Thoracic aorta (tissue), 2 donors: ENCODE results near the gene GPX3. TPM values are rescaled to one million over a fixed set of nuclear protein-coding genes. Genes with fewer than 3 reads are reported as not detected.

ENCODE experiments used
- ATAC-seq: fragments of 150-250 bp; one replicate; pipeline ENCODE4 v1.8.0; 2017; ENCODE audit warnings: low read depth; ENCODE audit not compliant: insufficient number of reproducible peaks, low FRiP score
- DNase-seq: peaks from one replicate; pipeline ENCODE4 v3.0.0-alpha.2; 2020; ENCODE audit warnings: low spot score
- H3K27ac ChIP-seq, 2 donors: fragments of 200-600 bp; sonication (generic); 1 replicate in 1 of 2; 2 replicates in 1 of 2; pipeline ENCODE4 v1.5.1; 2016; ENCODE audit warnings: mild to moderate bottlenecking in 2 of 2, moderate library complexity in 2 of 2
- H3K27me3 ChIP-seq: fragments of 200-600 bp; sonication (generic); replicated peaks from 2 replicates; pipeline ENCODE4 v1.6.0; 2016; ENCODE audit warnings: mild to moderate bottlenecking; ENCODE audit not compliant: insufficient read depth
- H3K36me3 ChIP-seq: fragments of 200-600 bp; sonication (generic); one replicate; pipeline ENCODE4 v1.5.1; 2016
- H3K4me1 ChIP-seq, 2 donors: fragments of 200-600 bp; sonication (generic); 1 replicate in 1 of 2; 2 replicates in 1 of 2; pipeline versions ENCODE4 v1.5.1 to v1.6.0; 2016; ENCODE audit warnings: low read depth in 2 of 2, mild to moderate bottlenecking in 1 of 2; ENCODE audit not compliant: control insufficient read depth in 1 of 2
- H3K4me3 ChIP-seq: fragments of 200-600 bp; sonication (generic); 2 replicates; pipeline ENCODE4 v1.5.1; 2016; ENCODE audit warnings: mild to moderate bottlenecking
- H3K9me3 ChIP-seq: fragments of 200-600 bp; sonication (generic); 2 replicates; pipeline ENCODE4 v1.5.1; 2016
- total RNA-seq, 2 donors: library from RNA; depleted of rRNA; stranded (reverse); fragments of >200 nt; gene quantifications; one replicate each; pipeline versions ENCODE4 v1.1.0 to v1.2.3, GENCODE V29; 2016
- TF ChIP-seq, protein P1 (sequence below): fragments of 200-600 bp; sonication (generic); IDR thresholded peaks from one replicate; pipeline ENCODE4 v1.5.1; 2019; ENCODE audit warnings: antibody characterized with exemption

GPX3 gene
- total RNA-seq, 2 donors from 2014 or later, result 1,240 to 1,874 TPM

DNA sequence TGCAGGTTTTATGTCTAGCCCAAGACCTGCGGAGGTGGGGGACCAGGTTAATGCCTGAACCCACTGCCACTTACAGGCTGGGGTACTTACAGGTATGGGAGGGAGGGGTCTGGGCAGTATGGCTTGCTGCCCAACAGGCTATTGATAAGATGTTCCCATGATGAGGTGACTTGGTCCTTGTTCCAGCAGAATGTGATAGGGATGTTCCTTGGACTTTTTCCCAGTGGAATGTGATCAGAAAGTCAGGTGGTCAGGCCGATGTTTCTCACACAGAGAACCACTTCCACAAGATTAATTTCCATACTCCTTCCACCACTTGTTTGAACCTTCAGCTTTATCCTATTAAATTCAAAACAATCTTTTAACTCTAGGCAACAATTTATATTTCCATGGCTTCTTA, 27.0 kb upstream of the GPX3 start:
- Histone ChIP-seq H3K36me3 (no peaks in the 10 kb centered on the region), H3K9me3 (no peaks in the 10 kb centered on the region), H3K27ac (no peak overlapping the region), H3K27me3 (no peaks in the 10 kb centered on the region), H3K4me3 (no peak overlapping the region), H3K4me1 (no peaks in the 10 kb centered on the region)
- TF ChIP-seq, protein P1, sequence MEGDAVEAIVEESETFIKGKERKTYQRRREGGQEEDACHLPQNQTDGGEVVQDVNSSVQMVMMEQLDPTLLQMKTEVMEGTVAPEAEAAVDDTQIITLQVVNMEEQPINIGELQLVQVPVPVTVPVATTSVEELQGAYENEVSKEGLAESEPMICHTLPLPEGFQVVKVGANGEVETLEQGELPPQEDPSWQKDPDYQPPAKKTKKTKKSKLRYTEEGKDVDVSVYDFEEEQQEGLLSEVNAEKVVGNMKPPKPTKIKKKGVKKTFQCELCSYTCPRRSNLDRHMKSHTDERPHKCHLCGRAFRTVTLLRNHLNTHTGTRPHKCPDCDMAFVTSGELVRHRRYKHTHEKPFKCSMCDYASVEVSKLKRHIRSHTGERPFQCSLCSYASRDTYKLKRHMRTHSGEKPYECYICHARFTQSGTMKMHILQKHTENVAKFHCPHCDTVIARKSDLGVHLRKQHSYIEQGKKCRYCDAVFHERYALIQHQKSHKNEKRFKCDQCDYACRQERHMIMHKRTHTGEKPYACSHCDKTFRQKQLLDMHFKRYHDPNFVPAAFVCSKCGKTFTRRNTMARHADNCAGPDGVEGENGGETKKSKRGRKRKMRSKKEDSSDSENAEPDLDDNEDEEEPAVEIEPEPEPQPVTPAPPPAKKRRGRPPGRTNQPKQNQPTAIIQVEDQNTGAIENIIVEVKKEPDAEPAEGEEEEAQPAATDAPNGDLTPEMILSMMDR, result no peak
- DNase-seq, result no peak
- ATAC-seq, result no peak

DNA sequence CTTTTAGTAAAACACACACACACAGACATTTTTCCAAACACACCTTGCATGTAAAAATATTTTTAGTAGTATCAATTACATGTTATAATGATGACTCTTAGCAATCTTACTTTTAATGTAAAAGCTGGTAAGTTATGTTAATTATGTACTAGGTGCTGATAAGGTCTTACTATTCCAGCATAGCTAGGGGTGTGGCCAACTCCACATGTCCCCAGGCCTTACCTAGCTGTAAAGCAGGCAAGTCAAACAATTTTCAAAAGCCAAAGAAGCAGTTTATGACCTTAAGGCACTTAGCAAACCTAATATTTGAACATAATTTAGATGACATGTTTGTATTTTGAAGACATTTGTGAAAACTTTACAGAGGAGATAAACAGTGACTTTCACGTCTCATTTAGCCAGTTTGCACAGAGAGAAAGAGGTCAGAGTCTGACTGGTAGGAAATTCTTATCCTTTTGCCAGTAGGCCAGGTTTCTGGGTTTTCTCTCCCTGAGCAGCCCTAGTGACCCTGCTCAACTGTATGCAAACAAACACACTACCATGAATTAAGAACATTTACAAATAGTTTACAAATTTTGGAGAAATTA, 26.5 kb upstream of the GPX3 start:
- TF ChIP-seq, protein P1, result no peak
- H3K9me3 ChIP-seq, result no peaks in the 10 kb centered on the region
- no peaks in the 10 kb centered on the region for H3K4me1 ChIP-seq
- ATAC-seq, result no peak
- no peak for DNase-seq
- no peak overlapping the region for H3K27ac ChIP-seq
- H3K27me3 ChIP-seq, result no peaks in the 10 kb centered on the region
- no peak overlapping the region for H3K4me3 ChIP-seq
- H3K36me3 ChIP-seq, result no peaks in the 10 kb centered on the region

DNA sequence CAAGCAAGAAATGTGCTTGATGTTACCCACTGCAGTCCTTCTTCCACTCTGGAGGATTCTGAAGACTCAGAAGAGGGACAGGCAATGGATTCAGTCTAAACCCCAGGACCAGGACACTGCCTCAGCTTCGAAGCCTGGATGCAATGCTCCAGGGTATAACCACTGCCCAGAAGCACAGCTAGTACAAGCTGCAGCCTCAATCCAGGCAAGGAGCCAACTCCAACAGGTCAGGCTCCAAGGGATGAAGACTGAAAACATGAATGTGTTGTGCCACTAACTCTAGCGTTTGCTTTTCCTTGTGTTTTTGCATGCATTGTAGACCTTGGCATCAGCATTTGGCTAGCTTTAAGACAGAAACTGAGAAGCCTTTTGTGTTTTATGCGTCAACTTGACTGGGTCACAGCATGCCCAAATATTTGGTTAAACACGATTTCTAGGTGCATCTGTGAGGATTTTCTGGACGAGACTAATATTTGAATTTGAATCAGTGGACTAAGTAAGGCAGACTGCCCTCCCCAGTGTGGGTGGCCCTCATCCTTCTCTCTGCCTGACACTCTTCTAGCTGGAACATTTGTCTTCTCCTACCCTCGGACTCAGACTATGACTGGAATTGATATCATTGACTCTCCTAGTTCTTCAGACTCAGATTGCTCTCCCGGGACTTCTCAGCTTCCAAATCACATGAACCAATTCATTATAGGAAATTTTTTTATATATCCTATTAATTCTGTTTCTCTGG, 20.5 kb upstream of the GPX3 start:
- Histone ChIP-seq H3K27me3 (no peaks in the 10 kb centered on the region), H3K36me3 (no peaks in the 10 kb centered on the region), H3K9me3 (no peaks in the 10 kb centered on the region), H3K4me1 (peaks cover 0 to 24% of the 10 kb centered on the region in 2 donors), H3K27ac (peak overlapping the region in 1 of 2 donors; percentile 30), H3K4me3 (peak overlapping the region; percentile 17)
- TF ChIP-seq, protein P1, result no peak
- DNase-seq (no peak), ATAC-seq (peak; percentile 35)

DNA sequence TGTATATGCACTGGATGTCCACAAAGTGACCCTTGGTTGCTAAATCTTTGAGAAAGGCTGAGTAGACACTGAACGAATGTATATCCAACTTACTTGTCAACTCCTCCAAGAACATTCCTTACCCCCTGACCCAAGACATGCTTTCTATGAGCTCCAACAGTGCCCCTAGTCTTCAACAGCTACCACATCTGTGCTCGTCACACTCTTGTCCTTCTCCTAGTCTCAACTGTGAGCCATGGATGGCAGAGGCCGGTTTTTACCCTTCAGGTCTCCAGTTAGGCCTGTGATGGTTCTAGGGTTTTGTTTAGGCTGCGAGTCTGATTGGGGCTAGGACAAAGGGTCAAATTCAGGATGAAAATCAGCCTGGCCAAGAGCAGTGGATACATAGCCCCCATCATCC, 19.0 kb upstream of the GPX3 start:
- H3K9me3 ChIP-seq, result no peaks in the 10 kb centered on the region
- TF ChIP-seq, protein P1, result no peak
- H3K4me1 ChIP-seq, result peaks cover 7 to 39% of the 10 kb centered on the region in 2 donors
- no peak overlapping the region for H3K4me3 ChIP-seq
- ATAC-seq (no peak), DNase-seq (no peak)
- no peak overlapping the region for H3K27ac ChIP-seq
- H3K27me3 ChIP-seq, result no peaks in the 10 kb centered on the region
- no peaks in the 10 kb centered on the region for H3K36me3 ChIP-seq

DNA sequence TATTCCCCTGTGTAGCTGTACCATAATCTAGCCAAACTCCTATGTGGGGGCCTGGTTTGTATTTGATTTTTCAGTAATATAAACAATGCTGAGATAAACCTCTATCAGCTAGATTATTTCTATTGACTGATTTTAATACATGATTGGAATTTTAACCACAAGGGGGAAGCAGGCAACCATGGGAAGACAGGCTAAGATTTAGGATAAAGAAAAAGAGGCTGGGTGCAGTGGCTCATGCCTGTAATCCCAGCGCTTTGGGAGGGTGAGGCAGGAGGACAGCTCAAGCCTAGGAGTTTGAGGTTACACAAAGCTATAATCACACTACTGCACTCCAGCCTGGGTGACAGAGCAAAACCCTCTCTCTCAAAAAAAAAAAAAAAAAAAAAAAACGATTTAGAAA, 18.1 kb upstream of the GPX3 start:
- Histone ChIP-seq H3K4me1 (peaks cover 7 to 47% of the 10 kb centered on the region in 2 donors), H3K36me3 (no peaks in the 10 kb centered on the region), H3K27ac (no peak overlapping the region), H3K4me3 (no peak overlapping the region), H3K27me3 (no peaks in the 10 kb centered on the region), H3K9me3 (no peaks in the 10 kb centered on the region)
- ATAC-seq (no peak), DNase-seq (no peak)
- TF ChIP-seq, protein P1, result peak; percentile 46
